GM19035 (cell line): ENCODE results near the gene EEF1AKMT3.
A peak's percentile ranks its signal among the peaks of the same experiment; 100 is the strongest.

ENCODE experiments used
- ATAC-seq: cut with Tn5 transposase; IDR thresholded peaks from one replicate; pipeline ENCODE4 v1.9.1; 2021; ENCODE audit not compliant: unreplicated experiment

EEF1AKMT3 gene

DNA sequence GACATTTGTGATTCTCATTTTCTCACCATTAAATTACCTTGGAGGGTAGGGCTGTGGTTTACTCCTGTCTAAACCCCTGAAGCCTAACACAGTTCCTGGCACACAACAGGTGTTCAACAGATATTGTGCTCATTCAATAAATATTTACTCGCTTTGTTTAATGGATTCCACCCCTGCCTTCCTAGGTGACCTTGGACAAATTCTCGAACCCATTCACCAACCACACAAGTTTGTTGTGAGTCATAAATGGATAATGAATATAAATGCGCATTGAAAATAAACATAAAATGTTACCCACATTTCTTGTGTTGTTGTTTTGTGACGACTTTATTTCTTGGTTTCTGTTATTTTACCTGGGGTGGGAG lies 9.8 kb downstream of the EEF1AKMT3 start:
- ATAC-seq = peak; percentile 5

GRCh38 chr12:57782608-57783465 lies 10.4 kb downstream of the EEF1AKMT3 start, which contains the start of gene TSFM:
Gene TSFM (plus strand): TSS chr12:57782787. CDS start chr12:57782802, 15 bp downstream.
- peak; percentile 82 for ATAC-seq

GRCh38 chr12:57783466-57783801 lies 11.0 kb downstream of the EEF1AKMT3 start:
- no peak for ATAC-seq

GRCh38 chr12:57783861-57784260 lies 11.4 kb downstream of the EEF1AKMT3 start:
- ATAC-seq = no peak

DNA sequence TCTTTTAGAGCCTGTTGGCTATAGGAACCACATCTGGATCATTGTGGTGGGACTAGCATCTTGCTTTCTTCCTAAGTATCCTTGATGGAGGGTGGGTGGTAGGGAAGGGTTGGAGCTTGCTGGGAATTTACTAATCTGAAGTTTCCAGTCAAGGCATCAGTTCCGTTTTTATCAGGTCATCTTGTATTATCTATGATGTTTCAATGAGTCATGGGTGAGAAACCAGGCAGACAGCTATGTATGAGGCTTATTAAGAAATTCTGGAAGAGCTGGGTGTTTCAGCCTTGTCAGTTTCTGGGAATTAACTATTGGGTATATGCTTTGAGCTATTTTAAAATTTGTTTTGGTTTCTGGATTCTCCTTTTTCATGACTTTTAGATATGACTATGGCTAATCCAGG lies 21.5 kb downstream of the EEF1AKMT3 start:
- no peak for ATAC-seq

DNA sequence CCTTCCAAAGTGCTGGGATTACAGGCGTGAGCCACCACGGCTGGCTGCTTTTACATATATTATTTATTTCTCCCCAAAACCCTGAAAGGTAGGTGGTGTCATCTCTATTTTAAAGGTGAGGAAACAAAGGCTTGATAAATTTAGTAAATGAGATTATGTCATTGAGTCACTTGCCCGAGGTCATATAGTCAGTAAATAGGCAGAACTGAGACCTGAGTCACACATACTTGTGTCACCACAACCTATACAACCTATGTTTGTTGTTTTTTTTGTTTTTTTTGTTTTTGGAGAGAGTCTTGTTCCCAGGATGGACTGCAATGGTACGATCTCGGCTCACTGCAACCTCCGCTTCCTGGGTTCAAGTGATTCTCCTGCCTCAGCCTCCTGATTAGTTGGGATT lies 22.9 kb downstream of the EEF1AKMT3 start:
- ATAC-seq = no peak

DNA sequence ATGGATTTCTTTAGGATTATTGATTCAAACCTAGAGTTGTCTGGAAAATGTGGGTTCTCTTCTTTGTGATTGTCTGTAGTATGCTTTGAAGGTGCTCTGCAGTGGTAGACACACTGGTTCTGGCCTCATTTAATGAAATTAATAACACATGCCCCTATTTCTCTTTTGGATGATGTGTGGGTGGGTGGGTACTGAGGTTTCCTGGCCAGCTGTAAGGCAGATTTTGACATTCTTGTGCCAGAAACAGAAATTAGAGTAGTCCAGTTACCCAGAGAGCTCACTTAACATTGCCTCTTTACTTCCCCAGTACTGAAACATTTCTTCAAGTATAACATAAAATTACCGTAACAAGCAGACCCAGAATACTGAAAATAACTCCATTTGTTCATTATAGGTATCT lies 24.6 kb downstream of the EEF1AKMT3 start:
- ATAC-seq = no peak

GRCh38 chr12:57797933-57798332 lies 25.5 kb downstream of the EEF1AKMT3 start:
- ATAC-seq = no peak

DNA sequence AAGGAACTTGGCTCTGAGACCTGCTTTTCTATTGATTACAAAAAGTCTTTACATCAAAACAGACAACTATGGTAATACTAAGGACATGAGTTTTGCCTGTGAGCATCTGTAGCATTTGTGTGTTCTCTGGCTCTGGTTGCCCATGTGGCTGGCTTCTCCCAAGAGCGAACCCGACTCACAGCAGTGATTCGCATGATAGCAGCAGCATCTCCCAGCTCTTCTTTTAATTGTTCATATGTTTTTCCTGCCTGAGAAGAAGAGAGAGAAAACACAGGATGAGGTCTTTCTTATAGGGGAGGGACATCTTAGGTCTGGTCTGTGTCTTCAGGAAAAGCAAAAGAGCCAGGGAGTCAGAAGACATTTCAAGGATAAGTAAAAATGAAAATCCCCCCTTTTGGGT lies 28.6 kb downstream of the EEF1AKMT3 start:
- ATAC-seq = no peak

DNA sequence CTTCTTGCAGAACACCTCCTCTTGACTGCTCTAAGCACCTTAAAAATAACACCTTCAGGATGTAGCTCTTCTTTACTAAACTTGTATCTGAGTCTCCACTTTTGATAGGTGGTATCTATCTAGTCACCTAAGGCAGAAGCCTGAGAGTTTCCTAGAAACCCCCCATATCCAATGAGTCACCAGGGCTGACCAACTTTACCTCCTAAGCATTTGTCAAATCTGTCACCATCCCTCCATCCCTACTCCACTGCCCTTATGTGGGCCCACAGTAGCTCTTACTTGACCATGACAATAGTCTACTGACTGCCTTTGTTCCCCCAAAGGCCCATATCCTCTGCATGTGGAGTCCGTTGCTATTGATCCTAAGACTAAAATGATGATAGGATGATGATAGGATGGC lies 30.2 kb downstream of the EEF1AKMT3 start:
- ATAC-seq = no peak

GRCh38 chr12:57803319-57803893 lies 31.0 kb downstream of the EEF1AKMT3 start:
- ATAC-seq = no peak

DNA sequence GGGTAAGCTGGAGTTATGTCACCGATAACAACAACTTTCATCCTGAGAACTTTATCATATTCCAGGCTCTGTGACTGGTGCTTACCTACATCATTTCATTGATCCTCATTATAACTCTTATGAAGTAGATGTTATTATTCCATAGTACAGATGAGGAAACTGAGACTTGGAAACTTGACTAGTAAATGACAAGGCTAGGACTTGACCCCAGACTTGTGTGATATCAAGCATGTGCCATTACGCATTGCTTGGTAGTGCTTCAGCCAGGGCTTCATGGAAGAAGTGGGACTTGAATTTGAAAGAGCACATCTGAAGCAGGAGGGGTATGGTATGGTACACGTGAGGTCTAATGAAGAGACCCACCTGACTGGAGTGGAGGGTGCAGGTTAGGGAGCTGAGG lies 34.3 kb downstream of the EEF1AKMT3 start:
- ATAC-seq = no peak

GRCh38 chr12:57807285-57807684 lies 34.9 kb downstream of the EEF1AKMT3 start:
- ATAC-seq = no peak

GRCh38 chr12:57808351-57808750 lies 35.9 kb downstream of the EEF1AKMT3 start:
- no peak for ATAC-seq

DNA sequence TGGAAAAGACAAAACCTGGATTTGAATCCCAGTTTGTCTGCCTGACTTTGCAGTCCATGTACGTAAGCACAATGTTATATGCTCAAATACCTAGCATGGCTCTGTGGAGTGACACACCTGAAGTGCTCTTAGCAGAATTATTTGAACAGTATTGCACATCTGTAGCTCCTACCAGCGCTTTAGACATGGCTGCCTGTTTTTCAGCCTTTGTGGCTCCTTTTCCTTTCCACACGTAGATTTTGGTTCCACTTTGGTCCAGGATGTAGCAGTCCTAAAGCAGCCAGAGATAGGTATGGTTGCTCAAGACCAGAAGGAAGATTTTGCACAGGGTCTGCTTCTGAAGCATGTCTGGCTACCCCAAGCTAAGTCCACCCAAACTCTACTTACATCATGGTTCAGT lies 37.0 kb downstream of the EEF1AKMT3 start:
- no peak for ATAC-seq

- ATAC-seq = no peak
These were observed 38.0 kb downstream of the EEF1AKMT3 start for GRCh38 chr12:57810450-57810849.

DNA sequence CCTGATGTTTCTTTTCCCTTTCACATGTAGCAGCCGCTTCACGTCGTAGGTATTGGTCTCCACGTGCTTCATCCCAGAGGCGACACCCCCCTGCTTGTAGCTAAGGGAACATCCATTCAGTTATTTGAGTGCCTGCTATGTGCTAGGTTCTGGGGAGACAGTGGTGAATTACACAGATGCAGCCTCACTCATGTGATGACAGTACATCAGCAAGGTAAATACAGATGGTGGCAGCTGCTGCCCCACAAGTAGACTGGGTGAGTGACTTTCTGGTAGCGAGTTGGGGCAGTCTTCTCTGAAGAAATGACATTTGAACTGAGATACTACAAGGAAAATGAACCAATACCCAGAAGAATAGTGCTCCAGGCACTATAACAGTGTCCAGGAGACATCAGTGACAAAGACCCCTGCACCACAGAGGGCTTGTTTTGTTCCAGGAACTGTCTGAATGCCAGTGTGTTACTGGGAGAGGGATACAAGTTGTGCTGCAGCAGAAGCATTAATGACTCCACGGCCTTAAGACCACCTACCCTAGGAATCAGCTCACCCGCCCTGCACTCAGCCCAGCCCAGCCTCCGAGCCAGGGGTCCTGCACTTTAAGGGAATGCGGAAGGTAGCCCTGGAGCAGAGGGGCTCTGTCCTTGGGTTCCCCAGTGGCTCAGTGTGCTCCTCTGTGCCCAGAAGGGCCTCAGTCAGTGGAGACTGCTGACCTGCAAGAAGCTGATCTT lies 38.8 kb downstream of the EEF1AKMT3 start:
- no peak for ATAC-seq

GRCh38 chr12:57813111-57813970 lies 40.9 kb downstream of the EEF1AKMT3 start:
- ATAC-seq = no peak

GRCh38 chr12:57813971-57814772 lies 41.8 kb downstream of the EEF1AKMT3 start:
- ATAC-seq = no peak
